ENCODE data around the gene MAL.
"Not testable (repeated sequence)": the region's sequence is repeated elsewhere in the genome, so short reads cannot be mapped to it uniquely, and the experiment has no call there.

MAL gene

DNA sequence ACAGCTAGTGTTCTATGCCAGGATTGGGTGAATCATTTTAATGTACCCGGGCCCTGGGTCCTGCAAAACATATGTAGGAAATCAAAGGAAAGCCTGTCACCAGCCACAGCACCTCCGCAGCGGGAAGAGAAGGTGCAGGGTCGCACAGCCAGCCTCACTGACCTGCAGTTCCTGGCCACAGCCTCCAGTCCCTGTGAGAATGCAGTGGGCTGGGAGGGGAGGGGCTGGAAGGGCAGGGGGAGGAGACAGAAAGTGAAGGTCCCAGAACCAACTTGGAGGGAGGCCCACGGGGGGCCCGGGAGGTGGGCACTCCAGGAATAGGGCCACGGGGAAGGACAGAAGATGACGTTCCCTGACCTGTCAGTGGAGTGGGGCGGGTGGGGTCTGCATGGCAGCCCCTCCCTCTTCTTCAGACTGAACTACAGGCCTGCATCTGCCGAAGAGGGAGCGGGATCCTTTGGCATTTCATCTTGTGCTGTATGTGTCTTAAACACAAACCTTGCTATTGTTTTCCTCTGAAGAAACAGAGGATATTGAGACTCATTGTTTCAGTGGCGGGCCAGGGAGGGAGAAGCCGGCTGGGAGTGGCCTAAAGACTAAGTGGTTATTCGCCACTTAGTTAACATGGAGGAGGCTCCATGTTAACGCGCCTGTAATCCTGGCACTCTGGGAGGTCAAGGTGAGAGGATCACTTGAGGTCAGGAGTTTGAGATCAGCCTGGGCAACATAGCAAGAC lies 7.5 kb downstream of the MAL start:
- DNase-seq (ENCODE audit: low read depth, low spot score), result no peak

DNA sequence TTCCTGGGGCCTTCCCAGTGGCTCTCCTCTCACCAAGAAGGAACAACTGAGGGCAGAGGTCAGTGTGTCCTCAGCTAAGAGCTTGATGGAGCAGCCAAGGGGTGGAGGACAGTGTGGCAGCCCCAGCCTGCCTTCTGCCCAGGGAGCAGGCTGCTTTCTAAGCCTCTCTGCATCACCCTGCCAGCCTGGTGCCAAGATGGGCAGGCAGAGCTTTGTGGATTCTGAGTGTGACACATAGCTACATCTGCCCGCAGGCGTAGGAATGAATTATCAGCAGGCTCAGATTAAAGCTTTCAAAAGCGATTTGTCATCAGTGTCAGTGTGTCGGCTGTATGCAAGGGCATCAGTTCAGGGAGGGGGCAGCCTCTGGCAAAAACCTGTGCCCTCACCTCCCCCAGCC lies 8.7 kb downstream of the MAL start:
- DNase-seq (ENCODE audit: low read depth, low spot score), result no peak

DNA sequence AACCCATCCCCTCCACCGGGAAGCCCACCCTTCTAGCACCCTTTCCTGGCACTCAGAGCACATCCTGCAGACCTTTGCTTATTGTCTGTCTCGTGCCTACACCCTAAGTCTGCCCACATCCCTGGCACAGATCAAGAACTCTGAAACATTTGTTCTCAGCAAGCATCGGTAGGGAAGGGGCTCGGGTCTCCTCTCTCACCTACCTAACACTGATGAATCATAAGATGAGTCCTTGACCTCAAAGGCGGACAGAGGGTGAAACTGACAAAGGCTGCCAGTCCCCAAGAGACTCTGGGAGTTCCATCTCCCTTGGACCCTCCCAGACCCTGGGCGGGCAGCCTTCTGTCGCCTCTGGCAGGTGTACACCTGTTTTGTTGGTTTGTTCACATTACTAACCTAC lies 9.3 kb downstream of the MAL start:
- DNase-seq (ENCODE audit: low read depth, low spot score), result no peak

DNA sequence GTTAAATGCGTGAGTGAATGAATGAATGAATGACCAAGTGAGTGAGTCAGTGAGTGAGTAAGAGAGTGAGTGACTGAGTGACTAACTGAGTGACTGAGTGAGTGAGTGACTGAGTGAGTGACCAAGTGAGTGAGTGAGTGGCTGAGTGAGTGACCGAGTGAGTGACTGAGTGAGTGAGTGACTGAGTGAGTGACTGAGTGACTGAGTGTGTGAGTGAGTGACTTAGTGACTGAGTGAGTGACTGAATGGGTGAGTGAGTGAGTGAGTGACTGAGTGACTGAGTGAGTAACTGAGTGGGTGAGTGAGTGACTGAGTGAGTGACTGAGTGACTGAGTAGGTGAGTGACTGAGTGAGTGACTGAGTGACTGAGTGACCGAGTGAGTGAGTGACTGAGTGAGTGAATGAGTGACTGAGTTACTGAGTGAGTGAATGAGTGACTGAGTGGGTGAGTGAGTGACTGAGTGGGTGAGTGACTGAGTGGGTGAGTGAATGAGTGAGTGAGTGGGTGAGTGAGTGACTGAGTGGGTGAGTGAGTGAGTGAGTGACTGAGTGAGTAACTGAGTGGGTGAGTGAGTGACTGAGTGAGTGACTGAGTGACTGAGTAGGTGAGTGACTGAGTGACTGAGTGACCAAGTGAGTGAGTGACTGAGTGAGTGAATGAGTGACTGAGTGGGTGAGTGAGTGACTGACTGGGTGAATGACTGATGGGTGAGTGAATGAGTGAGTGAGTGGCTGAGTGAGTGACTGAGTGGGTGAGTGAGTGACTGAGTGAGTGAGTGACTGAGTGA lies 11.3 kb downstream of the MAL start:
- no peak for DNase-seq (ENCODE audit: low read depth, low spot score)

DNA sequence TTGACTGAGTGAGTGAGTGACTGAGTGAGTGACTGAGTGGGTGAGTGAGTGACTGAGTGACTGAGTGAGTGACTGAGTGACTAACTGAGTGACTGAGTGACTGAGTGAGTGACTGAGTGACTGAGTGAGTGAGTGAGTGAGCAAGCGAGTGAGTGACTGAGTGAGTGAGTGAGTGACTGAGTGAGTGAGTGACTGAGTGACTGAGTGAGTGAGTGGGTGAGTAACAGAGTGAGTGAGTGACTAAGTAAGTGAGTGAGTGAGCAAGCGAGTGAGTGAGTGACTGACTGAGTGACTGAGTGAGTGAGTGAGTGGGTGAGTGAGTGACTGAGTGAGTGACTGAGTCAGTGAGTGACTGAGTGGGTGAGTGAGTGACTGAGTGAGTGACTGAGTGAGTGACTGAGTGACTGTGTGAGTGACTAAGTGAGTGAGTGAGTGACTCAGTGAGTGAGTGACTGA lies 11.9 kb downstream of the MAL start:
- DNase-seq (ENCODE audit: low read depth, low spot score), result no peak

DNA sequence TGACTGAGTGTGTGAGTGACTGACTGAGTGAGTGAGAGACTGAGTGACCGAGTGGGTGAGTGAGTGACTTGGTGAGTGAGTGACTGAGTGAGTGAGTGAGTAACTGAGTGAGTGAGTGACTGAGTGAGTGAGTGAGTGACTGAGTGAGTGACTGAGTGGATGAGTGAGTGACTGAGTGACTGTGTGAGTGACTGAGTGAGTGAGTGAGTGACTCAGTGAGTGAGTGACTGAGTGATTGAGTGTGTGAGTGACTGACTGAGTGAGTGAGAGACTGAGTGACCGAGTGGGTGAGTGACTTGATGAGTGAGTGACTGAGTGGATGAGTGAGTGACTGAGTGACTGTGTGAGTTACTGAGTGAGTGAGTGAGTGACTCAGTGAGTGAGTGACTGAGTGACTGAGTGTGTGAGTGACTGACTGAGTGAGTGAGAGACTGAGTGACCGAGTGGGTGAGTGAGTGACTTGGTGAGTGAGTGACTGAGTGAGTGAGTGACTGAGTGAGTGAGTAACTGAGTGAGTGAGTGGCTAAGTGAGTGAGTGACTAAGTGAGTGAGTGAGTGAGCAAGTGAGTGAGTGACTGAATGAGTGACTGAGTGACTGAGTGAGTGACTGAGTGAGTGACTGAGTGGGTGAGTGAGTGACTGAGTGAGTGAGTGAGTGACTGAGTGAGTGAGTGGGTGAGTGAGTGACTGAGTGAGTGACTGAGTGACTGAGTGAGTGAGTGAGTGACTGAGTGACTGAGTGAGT lies 12.5 kb downstream of the MAL start:
- DNase-seq (ENCODE audit: low read depth, low spot score), result not testable (repeated sequence)

DNA sequence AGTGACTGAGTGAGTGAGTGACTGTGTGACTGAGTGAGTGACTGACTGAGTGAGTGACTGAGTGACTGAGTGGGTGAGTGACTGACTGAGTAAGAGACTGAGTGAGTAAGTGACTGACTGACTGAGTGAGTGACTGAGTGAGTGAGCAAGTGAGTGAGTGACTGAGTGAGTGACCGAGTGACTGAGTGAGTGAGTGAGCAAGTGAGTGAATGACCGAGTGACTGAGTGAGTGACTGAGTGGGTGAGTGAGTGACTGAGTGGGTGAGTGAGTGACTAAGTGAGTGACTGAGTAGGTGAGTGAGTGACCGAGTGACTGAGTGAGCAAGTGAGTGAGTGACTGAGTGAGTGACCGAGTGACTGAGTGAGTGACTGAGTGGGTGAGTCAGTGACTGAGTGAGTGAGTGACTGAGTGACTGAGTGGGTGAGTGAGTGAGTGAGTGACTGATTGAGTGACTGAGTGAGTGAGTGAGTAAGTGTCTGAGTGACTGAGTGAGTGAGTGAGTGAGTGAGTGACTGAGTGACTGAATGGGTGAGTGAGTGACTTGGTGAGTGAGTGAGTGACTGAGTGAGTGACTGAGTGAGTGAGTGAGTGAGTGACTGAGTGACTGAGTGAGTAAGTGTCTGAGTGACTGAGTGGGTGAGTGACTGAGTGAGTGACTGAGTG lies 13.3 kb downstream of the MAL start:
- DNase-seq (ENCODE audit: low read depth, low spot score), result no peak

DNA sequence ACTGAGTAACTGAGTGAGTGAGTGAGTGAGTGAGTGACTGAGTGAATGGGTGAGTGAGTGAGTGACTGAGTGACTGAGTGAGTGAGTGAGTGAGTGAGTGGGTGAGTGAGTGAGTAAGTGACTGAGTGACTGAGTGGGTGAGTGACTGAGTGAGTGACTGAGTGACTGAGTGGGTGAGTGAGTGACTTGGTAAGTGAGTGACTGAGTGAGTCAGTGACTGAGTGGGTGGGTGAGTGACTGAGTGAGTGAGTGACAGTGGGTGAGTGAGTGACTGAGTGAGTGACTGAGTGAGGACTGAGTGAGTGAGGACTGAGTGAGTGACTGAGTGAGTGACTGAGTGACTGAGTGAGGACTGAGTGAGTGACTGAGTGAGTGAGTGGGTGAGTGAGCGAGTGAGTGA lies 13.9 kb downstream of the MAL start:
- no peak for DNase-seq (ENCODE audit: low read depth, low spot score)

DNA sequence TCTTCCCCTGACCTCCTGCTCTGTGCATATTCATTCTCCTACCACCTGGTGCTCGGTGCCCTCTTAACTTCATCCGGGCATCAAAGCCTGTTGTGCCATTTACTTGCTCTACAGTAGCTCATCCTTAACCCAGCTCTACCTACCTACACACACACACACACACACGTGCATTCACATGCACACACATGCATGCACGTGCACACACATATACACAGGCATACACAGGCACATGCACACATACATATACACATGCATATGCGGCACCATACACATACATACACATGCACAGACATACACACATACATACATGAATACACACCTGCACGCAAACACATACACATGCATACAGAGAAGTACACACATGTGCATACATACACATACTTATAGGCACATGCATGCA lies 14.5 kb downstream of the MAL start:
- no peak for DNase-seq (ENCODE audit: low read depth, low spot score)

DNA sequence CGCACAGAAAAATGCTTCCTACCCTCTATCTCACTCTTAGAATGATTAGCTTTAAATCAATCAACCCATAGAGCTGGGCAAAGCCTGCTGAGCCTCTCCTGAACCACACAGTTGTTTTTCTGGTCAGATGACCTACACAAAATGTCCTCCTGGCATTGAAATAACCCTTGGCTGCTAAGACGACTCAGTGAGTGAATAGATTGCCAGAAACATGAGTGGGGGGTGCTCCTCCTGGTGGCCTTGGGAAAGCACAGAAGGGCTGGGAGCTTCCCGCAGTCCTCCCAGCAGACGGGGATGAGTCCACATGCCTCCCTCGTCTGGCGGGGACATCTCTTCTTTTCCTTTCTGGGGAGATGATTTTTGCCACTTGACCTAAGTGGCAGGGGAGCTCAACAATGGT lies 14.9 kb downstream of the MAL start:
- no peak for DNase-seq (ENCODE audit: low read depth, low spot score)

DNA sequence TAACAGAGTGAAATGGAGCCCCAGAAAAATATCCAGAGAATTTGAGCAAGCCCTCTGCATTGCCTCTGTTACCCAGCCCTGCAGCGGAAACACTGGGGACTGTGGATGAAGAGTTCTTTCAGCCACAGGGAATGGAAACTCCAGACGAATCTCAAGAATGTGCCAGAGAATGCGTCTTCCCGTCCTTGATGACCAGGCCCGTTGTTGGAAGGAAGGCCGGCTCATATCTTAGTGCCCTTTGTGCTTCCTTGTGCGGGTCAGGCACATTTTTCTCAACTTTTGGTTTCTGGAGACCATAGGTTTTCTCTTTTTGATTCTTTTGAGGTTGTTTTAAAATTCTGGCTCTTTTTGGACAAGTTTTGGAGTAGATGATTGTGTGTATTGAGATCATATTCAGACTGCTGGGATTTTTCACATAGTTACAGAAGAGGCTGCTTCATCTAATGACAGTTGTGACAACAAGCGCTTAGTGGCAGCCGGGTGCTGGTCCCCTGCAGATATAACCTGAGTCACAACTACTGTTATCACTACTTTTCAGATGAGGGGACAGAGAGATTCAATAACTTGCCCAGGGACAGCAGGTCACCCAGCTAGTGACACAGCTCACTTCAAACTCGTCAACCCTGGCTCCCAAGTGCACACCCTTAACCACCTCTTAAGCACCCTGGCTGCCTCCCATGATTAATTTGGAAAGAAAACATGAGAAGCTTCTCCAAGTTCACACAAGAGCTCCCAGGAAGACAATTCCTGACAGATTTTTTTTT lies 15.7 kb downstream of the MAL start:
- no peak for DNase-seq (ENCODE audit: low read depth, low spot score)

DNA sequence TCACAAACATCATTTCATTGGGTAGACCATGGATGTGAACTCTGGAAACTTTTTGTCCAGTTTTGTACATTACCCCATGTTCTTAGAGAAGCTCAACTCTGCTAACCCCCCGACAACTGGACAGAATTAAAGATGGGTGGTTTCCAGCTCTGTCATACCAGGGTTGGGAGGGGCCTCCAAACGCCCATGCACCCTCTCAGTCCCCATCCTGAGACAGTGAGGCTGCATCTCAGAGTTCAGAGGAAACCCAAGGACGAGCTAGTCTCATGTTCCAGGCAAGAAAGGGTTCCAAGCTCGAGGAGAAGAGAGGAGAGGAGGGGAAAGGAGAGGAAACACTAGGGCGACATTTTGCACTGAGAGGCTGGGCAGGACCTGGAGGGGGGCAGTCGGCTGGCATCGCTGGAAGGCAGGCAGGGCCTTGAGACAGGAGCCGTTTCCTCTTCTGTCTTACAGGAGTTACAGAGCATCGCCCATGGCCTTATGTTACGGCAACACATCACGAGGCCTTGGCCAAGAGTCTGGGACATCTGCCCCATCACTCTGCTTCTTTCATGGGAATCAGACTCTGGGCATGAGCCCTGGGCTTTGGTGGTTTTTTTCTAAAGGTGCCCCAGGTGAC lies 16.4 kb downstream of the MAL start:
- DNase-seq (ENCODE audit: low read depth, low spot score), result no peak

DNA sequence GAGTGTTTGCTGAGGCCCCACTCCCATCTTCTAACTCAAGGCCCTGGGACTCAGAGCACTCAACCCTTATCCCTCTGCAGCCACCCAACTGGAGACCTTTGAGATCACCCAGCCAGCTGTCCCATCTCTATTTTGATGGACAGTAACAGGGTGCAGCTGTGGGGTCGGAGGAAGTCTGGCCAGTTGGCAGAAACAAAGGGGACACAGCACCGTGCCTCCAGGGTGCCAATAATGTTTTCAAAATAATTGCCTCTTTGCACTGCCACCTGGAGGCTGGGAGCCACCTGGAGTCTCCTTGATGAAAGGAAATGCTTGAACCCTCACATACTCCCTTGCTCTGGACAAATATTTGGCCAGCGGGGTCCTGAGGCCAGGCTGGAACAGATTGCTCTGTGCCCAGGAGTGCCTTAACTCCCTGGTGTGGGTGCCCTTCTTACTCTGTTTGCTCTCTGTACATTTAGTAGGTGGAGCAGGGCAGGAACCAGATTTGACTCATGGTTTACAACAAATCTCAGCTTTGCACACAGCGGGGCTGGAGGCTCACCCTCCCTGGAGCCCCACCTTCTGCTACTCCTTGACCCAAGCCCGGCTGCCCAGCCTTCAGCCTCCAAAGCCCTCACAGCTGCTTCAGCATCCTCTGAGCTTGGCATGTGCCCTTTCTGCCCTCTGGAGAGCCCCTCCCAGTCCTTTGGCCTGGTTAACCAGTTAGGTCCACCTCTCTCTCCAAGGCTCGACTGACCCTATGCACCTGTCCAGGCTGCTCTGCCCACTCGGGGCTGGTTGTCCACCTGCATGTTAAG lies 17.2 kb downstream of the MAL start:
- DNase-seq (ENCODE audit: low read depth, low spot score), result no peak

DNA sequence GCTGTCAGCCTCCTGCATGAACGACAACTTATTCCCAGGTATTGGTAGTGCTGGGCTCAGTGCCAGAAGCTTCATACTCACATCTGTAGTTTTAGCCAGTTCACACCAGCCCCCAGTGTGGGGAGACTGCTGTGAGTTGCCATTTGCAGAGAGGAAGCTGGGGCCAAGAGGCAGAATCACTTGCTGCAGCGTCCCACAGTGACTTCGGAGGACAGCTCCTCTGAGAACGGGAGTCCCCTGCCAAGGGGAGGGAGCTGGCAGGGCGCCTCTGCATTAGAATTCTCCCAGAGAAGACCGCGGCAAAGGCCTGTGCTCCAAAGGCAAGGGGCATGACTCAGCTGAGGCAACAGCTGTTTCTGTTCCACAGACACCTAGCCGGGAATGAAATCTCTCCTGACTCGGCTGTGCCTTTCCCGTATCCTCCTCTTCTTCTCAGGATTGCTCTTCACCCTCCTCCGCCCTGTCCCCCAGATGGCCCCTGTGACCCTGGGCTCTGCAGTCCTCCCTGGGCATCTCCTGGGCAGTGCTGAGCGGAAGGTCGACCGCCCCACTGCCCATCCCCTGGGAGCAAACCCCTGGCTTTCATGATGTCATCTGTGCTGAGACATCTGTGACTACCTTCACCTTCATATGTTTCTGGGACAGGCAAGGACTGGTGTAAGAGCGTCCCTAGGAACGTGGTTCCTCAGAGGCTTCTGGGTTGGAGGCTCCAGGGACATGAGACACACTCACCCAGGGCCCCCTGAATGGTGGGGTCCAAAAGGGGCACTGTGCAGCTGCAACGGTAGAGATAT lies 18.0 kb downstream of the MAL start:
- no peak for DNase-seq (ENCODE audit: low read depth, low spot score)

DNA sequence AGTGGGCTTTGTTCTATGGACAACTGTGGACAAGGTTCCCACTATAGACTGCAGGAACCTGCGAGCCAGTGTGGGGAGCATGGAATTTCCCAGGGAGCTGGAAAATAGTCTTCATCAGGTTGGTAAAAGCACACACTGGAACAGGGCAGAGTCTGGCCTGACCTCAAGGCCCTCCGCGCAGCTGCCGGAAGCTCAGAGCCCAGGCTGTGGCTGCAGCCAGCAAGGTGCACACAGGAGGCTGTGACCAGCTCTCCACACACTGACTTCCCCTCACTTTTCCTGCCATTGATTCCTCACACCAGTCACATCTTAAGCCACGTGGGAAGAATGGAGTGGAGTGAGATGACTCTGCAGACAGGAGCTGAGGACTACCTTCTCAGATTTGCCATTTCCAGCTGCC lies 19.1 kb downstream of the MAL start:
- DNase-seq (ENCODE audit: low read depth, low spot score), result no peak

DNA sequence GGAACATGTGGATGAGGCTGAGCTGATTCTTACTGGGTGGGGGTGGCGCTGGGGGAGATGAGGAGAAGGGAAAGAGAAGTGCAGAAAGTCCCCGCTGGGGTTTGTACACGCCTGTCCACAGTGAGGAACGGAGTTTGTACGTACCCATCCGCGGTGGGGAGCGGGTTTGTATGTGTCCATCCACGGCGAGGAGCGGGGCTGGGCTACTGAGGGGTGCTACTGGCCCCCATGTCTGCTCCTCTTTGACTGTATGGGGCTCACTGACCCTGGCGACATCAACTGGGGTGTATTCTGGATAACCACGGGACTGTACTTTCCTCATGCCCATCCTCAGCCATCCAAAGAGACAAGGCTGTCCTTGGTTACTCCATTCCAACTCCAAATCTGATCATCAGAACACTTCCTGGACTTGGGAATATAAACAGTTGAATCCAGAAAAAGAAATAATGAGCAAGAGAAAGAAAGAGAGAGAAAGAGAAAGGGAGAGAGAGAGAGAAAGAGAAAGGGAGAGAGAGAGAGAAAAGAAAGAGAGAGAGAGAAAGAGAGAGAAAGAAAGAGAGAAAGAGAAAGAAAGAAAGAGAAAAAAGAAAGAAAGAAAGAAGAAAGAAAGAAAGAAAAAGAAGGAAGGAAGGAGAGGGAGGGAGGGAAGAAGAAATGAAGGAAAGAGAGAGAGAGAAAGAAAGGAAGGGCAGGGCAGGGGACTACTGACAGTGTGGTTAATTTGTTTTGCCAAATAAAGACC lies 21.0 kb downstream of the MAL start:
- DNase-seq (ENCODE audit: low read depth, low spot score), result no peak

DNA sequence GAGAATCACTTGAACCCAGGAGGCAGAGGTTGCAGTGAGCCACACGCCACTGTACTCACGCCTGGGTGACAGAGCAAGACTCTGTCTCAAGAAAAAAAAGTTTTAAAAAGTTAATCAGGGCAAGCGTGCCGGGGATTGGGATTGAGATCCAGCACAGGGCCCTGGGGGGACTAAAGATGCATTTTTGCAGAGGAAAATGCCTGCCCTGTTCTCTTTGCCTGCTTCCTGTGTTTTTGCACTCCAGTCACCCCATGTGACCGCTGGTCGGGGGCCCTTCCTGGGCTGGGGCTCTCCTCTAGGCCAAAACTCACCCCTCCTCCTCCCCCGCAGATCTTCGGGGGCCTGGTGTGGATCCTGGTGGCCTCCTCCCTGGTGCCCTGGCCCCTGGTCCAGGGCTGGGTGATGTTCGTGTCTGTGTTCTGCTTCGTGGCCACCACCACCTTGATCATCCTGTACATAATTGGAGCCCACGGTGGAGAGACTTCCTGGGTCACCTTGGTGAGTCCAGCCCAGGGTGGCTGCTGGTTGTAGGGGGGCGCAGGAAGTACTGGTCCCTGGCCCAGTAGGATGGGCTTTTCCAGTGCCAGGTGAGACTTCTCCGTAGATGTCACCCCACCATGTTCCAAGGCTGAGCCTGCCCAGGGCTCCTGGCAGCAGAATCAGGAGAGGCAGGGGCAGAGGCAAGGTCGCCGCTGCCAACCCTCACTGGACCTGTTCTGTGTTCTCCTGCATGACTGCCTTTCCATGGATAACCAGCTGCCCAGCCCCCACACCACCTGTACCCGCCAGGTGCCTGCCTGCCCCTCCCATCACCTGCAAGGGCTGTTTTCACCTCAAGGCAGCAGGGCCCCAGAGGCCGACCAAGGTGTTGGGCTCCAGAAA lies 22.4 kb downstream of the MAL start:
- DNase-seq (ENCODE audit: low read depth, low spot score), result no peak

Data from brain pericyte (primary cell).